Adrenal gland (tissue), 5 donors: ENCODE measurements around the gene RTN4.

Experiments
- POLR2A ChIP-seq, 2 donors: fragments of 450-650 bp; IDR thresholded peaks; one replicate each; pipeline ENCODE4 v1.6.1; 2017; ENCODE audit warnings: antibody characterized with exemption in 2 of 2, mild to moderate bottlenecking in 2 of 2, moderate library complexity in 1 of 2
- TF ChIP-seq, protein P1 (sequence below), 6 experiments: fragments of 450-650 bp in 4 of 6; fragments of 200-600 bp in 2 of 6; sonication (generic) in 1 of 6; IDR thresholded peaks; 1 replicate in 5 of 6; 2 replicates in 1 of 6; pipeline versions ENCODE4 v1.5.1 to v1.8.0; 2016 to 2021; ENCODE audit warnings: antibody characterized with exemption in 6 of 6, mild to moderate bottlenecking in 2 of 6, moderate library complexity in 1 of 6
- donor health status: DM: no; HTN: no; CAD: no.

DNA sequence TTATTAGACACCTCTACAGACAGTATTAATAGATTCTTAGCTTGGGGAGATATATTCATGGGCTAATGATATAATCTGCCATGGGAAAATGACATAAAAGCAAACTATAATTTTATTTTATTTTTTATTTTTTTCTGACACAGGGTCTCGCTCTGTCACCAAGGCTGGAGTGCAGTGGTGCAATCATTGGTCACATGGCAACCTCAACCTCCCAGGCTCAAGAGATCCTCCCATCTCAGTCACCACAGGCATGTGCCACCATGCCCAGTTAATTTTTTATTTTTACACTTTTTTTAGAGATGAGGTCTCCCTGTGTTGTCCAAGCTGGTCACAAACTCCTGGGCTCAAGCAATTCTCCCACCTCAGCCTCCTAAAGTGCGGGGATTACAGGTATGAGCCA lies 39.3 kb downstream of the RTN4 start:
- TF ChIP-seq, protein P1, sequence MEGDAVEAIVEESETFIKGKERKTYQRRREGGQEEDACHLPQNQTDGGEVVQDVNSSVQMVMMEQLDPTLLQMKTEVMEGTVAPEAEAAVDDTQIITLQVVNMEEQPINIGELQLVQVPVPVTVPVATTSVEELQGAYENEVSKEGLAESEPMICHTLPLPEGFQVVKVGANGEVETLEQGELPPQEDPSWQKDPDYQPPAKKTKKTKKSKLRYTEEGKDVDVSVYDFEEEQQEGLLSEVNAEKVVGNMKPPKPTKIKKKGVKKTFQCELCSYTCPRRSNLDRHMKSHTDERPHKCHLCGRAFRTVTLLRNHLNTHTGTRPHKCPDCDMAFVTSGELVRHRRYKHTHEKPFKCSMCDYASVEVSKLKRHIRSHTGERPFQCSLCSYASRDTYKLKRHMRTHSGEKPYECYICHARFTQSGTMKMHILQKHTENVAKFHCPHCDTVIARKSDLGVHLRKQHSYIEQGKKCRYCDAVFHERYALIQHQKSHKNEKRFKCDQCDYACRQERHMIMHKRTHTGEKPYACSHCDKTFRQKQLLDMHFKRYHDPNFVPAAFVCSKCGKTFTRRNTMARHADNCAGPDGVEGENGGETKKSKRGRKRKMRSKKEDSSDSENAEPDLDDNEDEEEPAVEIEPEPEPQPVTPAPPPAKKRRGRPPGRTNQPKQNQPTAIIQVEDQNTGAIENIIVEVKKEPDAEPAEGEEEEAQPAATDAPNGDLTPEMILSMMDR (IDR thresholded peaks at IDR 0.05): no peak
- TF ChIP-seq POLR2A (IDR thresholded peaks at IDR 0.05): no peak
